Type B pancreatic cell (in vitro differentiated cells): ENCODE measurements around the gene NUP153. TPM values are rescaled to one million over a fixed set of nuclear protein-coding genes. Genes with fewer than 3 reads are reported as not detected.

Experiments
- DNase-seq: peaks from one replicate; pipeline ENCODE4 v3.0.0; 2021; ENCODE audit warnings: mixed read lengths; ENCODE audit not compliant: unreplicated experiment; ENCODE audit errors: extremely low spot score
- H3K27ac Mint-ChIP-seq: 2 replicates; pipeline ENCODE4 v1.8.0; 2021; ENCODE audit warnings: mild to moderate bottlenecking, mixed read lengths
- H3K27me3 Mint-ChIP-seq: 2 replicates; pipeline ENCODE4 v1.8.0; 2021; ENCODE audit warnings: mixed read lengths
- H3K36me3 Mint-ChIP-seq: 2 replicates; pipeline ENCODE4 v1.8.0; 2021; ENCODE audit warnings: mixed read lengths
- H3K4me1 Mint-ChIP-seq: one replicate; pipeline ENCODE4 v1.8.0; 2021; ENCODE audit warnings: mixed read lengths; ENCODE audit not compliant: unreplicated experiment
- H3K4me3 Mint-ChIP-seq: 2 replicates; pipeline ENCODE4 v1.8.0; 2021; ENCODE audit warnings: mild to moderate bottlenecking, mixed read lengths
- H3K9me3 Mint-ChIP-seq: 2 replicates; pipeline ENCODE4 v1.8.0; 2021; ENCODE audit warnings: mixed read lengths
- total RNA-seq: library from RNA; stranded (reverse); gene quantifications from 2 replicates; pipeline ENCODE4 v1.2.1, GENCODE V29; 2021; ENCODE audit warnings: low replicate concordance
- TF ChIP-seq, protein P1 (sequence below): fragments of 200-600 bp; sonication (generic); conservative IDR thresholded peaks from 2 replicates; pipeline ENCODE4 v1.5.0; 2021; ENCODE audit warnings: antibody characterized with exemption, mild to moderate bottlenecking

NUP153 gene
- total RNA-seq, 1 donor from 2014 or later: 51.8 TPM

DNA sequence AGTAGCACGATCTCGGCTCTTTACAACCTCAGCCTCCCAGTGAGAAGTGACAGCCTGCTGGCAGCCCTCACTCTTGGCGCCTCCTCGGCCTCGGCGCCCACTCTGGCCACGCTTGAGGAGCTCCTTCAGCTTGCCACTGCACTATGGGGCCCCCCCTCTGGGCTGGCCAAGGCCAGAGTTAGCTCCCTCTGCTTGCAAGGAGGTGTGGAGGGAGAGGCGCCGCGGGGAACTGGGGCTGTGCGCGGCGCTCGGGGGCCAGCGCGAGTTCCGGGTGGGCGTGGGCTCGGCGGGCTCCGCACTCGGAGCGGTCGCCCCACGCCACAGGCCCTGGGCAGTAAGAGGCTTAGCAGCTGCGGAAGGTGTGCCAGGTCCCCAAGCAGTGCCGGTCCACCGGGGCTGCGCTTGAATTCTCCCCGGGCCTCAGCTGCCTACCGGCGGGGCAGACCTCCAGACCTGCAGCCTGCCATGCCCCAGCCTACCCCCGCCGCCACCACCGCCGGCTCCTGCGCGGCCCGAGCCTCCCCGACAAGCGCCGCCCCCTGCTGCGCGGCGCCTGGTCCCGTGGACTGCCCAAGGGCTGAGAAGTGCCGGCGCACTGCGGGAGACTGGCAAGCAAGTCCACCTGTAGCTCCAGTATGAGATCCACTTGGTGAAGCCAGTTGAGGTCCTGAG, 22.0 kb upstream of the NUP153 start:
- Mint-ChIP-seq H3K4me1 (no peaks in the 10 kb centered on the region), H3K4me3 (no peak overlapping the region), H3K9me3 (no peaks in the 10 kb centered on the region), H3K27ac (no peak overlapping the region), H3K27me3 (no peaks in the 10 kb centered on the region), H3K36me3 (no peaks in the 10 kb centered on the region)
- TF ChIP-seq, protein P1, sequence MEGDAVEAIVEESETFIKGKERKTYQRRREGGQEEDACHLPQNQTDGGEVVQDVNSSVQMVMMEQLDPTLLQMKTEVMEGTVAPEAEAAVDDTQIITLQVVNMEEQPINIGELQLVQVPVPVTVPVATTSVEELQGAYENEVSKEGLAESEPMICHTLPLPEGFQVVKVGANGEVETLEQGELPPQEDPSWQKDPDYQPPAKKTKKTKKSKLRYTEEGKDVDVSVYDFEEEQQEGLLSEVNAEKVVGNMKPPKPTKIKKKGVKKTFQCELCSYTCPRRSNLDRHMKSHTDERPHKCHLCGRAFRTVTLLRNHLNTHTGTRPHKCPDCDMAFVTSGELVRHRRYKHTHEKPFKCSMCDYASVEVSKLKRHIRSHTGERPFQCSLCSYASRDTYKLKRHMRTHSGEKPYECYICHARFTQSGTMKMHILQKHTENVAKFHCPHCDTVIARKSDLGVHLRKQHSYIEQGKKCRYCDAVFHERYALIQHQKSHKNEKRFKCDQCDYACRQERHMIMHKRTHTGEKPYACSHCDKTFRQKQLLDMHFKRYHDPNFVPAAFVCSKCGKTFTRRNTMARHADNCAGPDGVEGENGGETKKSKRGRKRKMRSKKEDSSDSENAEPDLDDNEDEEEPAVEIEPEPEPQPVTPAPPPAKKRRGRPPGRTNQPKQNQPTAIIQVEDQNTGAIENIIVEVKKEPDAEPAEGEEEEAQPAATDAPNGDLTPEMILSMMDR: no peak
- no peak for DNase-seq

GRCh38 chr6:17725083-17725482, 18.4 kb upstream of the NUP153 start:
- H3K4me3 Mint-ChIP-seq: no peak overlapping the region
- no peak for DNase-seq
- no peaks in the 10 kb centered on the region for H3K9me3 Mint-ChIP-seq

DNA sequence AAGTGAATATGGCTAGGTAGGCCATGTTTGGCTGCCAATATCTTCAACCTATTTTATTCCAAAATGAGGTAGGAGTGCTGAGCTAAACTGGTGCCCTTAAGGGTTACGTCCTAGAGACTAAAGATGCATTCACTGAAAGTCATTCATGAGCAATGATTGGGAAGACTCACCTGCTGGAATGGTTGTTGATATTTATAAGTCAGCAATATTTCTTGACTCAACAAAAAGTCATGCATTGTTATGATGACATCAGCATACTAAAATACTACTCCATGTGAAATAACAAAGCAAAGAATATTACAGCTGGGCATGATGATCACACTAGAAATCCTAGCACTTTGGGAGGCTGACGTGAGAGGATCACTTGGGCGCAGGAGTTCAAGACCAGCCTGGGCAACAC, 17.6 kb upstream of the NUP153 start:
- no peaks in the 10 kb centered on the region for H3K9me3 Mint-ChIP-seq
- peak overlapping the region; percentile 84 for H3K27ac Mint-ChIP-seq
- no peak overlapping the region for H3K4me3 Mint-ChIP-seq
- no peaks in the 10 kb centered on the region for H3K36me3 Mint-ChIP-seq
- no peak for DNase-seq
- H3K27me3 Mint-ChIP-seq: no peaks in the 10 kb centered on the region
- peaks cover 9% of the 10 kb centered on the region for H3K4me1 Mint-ChIP-seq
- TF ChIP-seq, protein P1: no peak

More at GRCh38 chr6:17725083-17725482, 18.4 kb upstream of the NUP153 start:
- H3K27ac Mint-ChIP-seq: no peak overlapping the region
- peaks cover 9% of the 10 kb centered on the region for H3K4me1 Mint-ChIP-seq
- H3K36me3 Mint-ChIP-seq: no peaks in the 10 kb centered on the region
- no peaks in the 10 kb centered on the region for H3K27me3 Mint-ChIP-seq
- TF ChIP-seq, protein P1: no peak

DNA sequence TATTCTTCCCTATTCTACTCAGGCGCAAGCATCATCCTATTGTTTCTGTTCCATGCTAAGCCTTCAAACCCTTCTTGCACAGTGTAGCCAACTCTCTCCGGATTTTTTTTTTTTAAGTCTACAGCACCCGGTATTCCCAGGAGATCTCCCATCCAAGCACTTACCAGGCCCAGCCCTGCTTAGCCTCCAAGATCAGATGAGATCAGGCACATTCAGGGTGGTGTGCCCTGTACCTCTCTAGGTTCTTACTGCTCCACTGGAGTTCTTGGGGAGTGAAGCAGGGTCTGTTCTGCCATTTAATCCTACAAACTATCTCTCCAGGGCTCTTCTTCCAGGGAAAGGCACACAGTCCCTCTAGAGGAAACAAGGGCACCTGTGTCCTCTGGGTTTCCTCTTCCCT, 14.9 kb upstream of the NUP153 start:
- H3K27me3 Mint-ChIP-seq: no peaks in the 10 kb centered on the region
- H3K27ac Mint-ChIP-seq: peak overlapping the region; percentile 96
- TF ChIP-seq, protein P1: no peak
- H3K4me3 Mint-ChIP-seq: peak overlapping the region; percentile 67
- peaks cover 9% of the 10 kb centered on the region for H3K4me1 Mint-ChIP-seq
- H3K36me3 Mint-ChIP-seq: no peaks in the 10 kb centered on the region
- no peaks in the 10 kb centered on the region for H3K9me3 Mint-ChIP-seq
- no peak for DNase-seq

DNA sequence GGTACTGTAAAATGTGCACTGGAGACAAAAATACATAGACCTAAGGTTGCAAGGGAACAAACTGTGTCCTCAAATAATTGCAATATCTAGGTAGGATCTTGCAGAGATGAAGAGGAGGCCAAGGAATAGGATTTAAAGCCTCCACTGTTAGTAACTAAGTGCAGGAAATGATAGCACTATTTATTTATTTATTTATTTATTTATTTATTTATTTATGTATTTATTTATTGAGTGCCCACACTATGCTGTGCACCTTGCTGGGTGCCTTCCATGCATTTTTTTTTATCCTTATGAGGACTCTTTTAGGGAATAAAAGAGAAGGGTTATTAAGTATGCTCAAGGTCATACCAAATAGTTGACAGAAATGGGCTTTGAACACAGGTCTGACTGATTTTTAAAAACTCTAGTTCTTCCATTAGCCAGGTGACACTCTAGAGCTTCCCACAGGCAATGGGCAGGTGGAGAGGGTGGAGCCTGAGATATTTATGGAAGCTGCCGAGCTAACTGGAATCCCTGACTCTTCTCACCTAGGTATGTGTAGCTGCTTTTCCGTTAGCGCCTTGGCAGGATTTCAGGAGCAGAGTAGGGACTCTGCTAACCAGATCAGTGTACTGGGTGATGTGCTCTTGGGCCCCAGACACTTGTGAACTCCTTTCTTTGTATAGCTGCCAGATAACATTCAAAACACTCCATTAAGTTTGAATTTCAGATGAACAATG, 12.8 kb upstream of the NUP153 start:
- Mint-ChIP-seq H3K4me3 (no peak overlapping the region), H3K4me1 (peaks cover 16% of the 10 kb centered on the region), H3K27me3 (no peaks in the 10 kb centered on the region), H3K36me3 (no peaks in the 10 kb centered on the region), H3K27ac (peak overlapping the region; percentile 29), H3K9me3 (no peaks in the 10 kb centered on the region)
- TF ChIP-seq, protein P1: no peak
- DNase-seq: no peak
